ENCODE results near the gene INTU. TPM values are rescaled to one million over a fixed set of nuclear protein-coding genes. Genes with fewer than 3 reads are reported as not detected.

INTU gene
- total RNA-seq, 4 donors from 2014 or later: 5.9 to 8.7 (median 7.1) TPM

- DNase-seq (ENCODE audit: extremely low spot score): no peak
- intact Hi-C loops (cut with DNase I): no loop called here
- H3K27me3 ChIP-seq: no peaks in the 10 kb centered on the region
- no peaks in the 10 kb centered on the region for H3K4me1 ChIP-seq
- no peak overlapping the region for H3K4me3 ChIP-seq
- TF ChIP-seq EP300 (IDR thresholded peaks at IDR 0.05) (no peak), POLR2A (IDR thresholded peaks at IDR 0.05; ENCODE audit: low read depth) (no peak), CTCF (IDR thresholded peaks at IDR 0.05) (no peak), POLR2AphosphoS5 (IDR thresholded peaks at IDR 0.05) (no peak)
- H3K36me3 ChIP-seq: no peaks in the 10 kb centered on the region
- 83% methylated on average over 2 of the region's 2 CpGs for WGBS
- no peak overlapping the region for H3K27ac ChIP-seq (replicated peaks in 1 of 4)
- H3K9me3 ChIP-seq: no peaks in the 10 kb centered on the region
Observed at GRCh38 chr4:127667116-127667515, 34.4 kb downstream of the INTU start.

- WGBS: 78% methylated on average over 2 of the region's 2 CpGs
- TF ChIP-seq POLR2AphosphoS5 (IDR thresholded peaks at IDR 0.05): no peak
- no peak for TF ChIP-seq POLR2A (IDR thresholded peaks at IDR 0.05; ENCODE audit: low read depth)
- TF ChIP-seq EP300 (IDR thresholded peaks at IDR 0.05): no peak
- no peak for TF ChIP-seq CTCF (IDR thresholded peaks at IDR 0.05)
- Histone ChIP-seq H3K9me3 (no peaks in the 10 kb centered on the region), H3K36me3 (no peaks in the 10 kb centered on the region), H3K4me3 (no peak overlapping the region), H3K27me3 (no peaks in the 10 kb centered on the region), H3K27ac (replicated peaks in 1 of 4) (no peak overlapping the region), H3K4me1 (no peaks in the 10 kb centered on the region)
- intact Hi-C loops (cut with DNase I): no loop called here
- DNase-seq (ENCODE audit: extremely low spot score): no peak
Observed at GRCh38 chr4:127667772-127668171, 35.0 kb downstream of the INTU start.

- no peak for TF ChIP-seq CTCF (IDR thresholded peaks at IDR 0.05)
- no peak for TF ChIP-seq POLR2A (IDR thresholded peaks at IDR 0.05; ENCODE audit: low read depth)
- no peak for TF ChIP-seq POLR2AphosphoS5 (IDR thresholded peaks at IDR 0.05)
- TF ChIP-seq EP300 (IDR thresholded peaks at IDR 0.05): no peak
- Histone ChIP-seq H3K9me3 (no peaks in the 10 kb centered on the region), H3K4me3 (no peak overlapping the region), H3K27me3 (no peaks in the 10 kb centered on the region), H3K4me1 (no peaks in the 10 kb centered on the region), H3K36me3 (no peaks in the 10 kb centered on the region), H3K27ac (replicated peaks in 1 of 4) (no peak overlapping the region)
- WGBS: 60% methylated on average over 2 of the region's 2 CpGs
- intact Hi-C loops (cut with DNase I): no loop called here
- no peak for DNase-seq (ENCODE audit: extremely low spot score)
Observed at GRCh38 chr4:127668770-127669169, 36.0 kb downstream of the INTU start.

GRCh38 chr4:127669691-127670090 is 36.9 kb downstream of the INTU start:
- no peak overlapping the region for H3K4me3 ChIP-seq
- no peak overlapping the region for H3K27ac ChIP-seq (replicated peaks in 1 of 4)
- no peaks in the 10 kb centered on the region for H3K27me3 ChIP-seq
- no peaks in the 10 kb centered on the region for H3K4me1 ChIP-seq
- intact Hi-C loops (cut with DNase I): no loop called here
- no peaks in the 10 kb centered on the region for H3K9me3 ChIP-seq
- no peak for DNase-seq (ENCODE audit: extremely low spot score)
- TF ChIP-seq EP300 (IDR thresholded peaks at IDR 0.05) (no peak), POLR2AphosphoS5 (IDR thresholded peaks at IDR 0.05) (no peak), CTCF (IDR thresholded peaks at IDR 0.05) (no peak), POLR2A (IDR thresholded peaks at IDR 0.05; ENCODE audit: low read depth) (no peak)
- H3K36me3 ChIP-seq: no peaks in the 10 kb centered on the region
- WGBS: 59% methylated on average over 1 of the region's 1 CpG

- H3K4me3 ChIP-seq: no peak overlapping the region
- H3K36me3 ChIP-seq: peaks cover 0 to 6% (median 0%) of the 10 kb centered on the region in 4 donors
- TF ChIP-seq POLR2AphosphoS5 (IDR thresholded peaks at IDR 0.05) (no peak), EP300 (IDR thresholded peaks at IDR 0.05) (no peak), CTCF (IDR thresholded peaks at IDR 0.05) (no peak), POLR2A (IDR thresholded peaks at IDR 0.05; ENCODE audit: low read depth) (no peak)
- H3K9me3 ChIP-seq: no peaks in the 10 kb centered on the region
- H3K27ac ChIP-seq (replicated peaks in 1 of 4): no peak overlapping the region
- intact Hi-C loops (cut with DNase I): no loop called here
- no peaks in the 10 kb centered on the region for H3K4me1 ChIP-seq
- 100% methylated on average over 2 of the region's 2 CpGs for WGBS
- H3K27me3 ChIP-seq: no peaks in the 10 kb centered on the region
- DNase-seq (ENCODE audit: extremely low spot score): no peak
Observed at GRCh38 chr4:127672111-127672510, 39.4 kb downstream of the INTU start.
